SK-N-SH (cell line): Measurements from ENCODE around the gene ABHD8. TPM values are rescaled to one million over a fixed set of nuclear protein-coding genes. Genes with fewer than 3 reads are reported as not detected.
A peak's percentile ranks its signal among the peaks of the same experiment; 100 is the strongest.

ENCODE experiments used
- CTCF ChIA-PET: fragments of 300-600, 350-600 bp; formaldehyde crosslinking; extraction: SDS; loops from one replicate; lab custom pipeline; 2021; lab: Yijun Ruan, JAX
- POLR2A ChIA-PET: fragments of 350-600 bp; sonication (Branson Sonifier 250); formaldehyde crosslinking; extraction: SDS; loops from one replicate; lab custom pipeline; 2020; ENCODE audit warnings: antibody characterized with exemption, inconsistent platforms; lab: Yijun Ruan, JAX
- DNase-seq: peaks from one replicate; pipeline ENCODE4 v3.0.0; 2012
- H2AFZ ChIP-seq: fragments of 200-600 bp; sonication (generic); 2 replicates; pipeline ENCODE4 v1.8.1; 2016; ENCODE audit warnings: antibody characterized with exemption, mild to moderate bottlenecking, low read depth
- H3F3A ChIP-seq: fragments of 200-600 bp; sonication (generic); replicated peaks from 2 replicates; pipeline ENCODE3; 2016; ENCODE audit warnings: antibody characterized with exemption, mild to moderate bottlenecking; ENCODE audit not compliant: insufficient read depth
- H3K27ac ChIP-seq, 2 experiments: fragments of 200-500 bp in 1 of 2; fragments of 200-600 bp in 1 of 2; sonication (Bioruptor generic) in 1 of 2; sonication (generic), shearing (Covaris generic) in 1 of 2; 2 replicates each; pipeline versions ENCODE4 v1.5.1 to v1.6.1; 2014 to 2016; ENCODE audit warnings: low read depth in 2 of 2, inconsistent platforms in 1 of 2, low read length in 1 of 2, mild to moderate bottlenecking in 1 of 2, mixed read lengths in 1 of 2
- H3K27me3 ChIP-seq: fragments of 200-600 bp; sonication (generic), shearing (Covaris generic); 2 replicates; pipeline ENCODE4 v1.6.1; 2016; ENCODE audit warnings: mixed run types; ENCODE audit not compliant: insufficient read depth
- H3K36me3 ChIP-seq, 2 experiments: fragments of 200-500 bp in 1 of 2; fragments of 200-600 bp in 1 of 2; sonication (Bioruptor generic) in 1 of 2; sonication (generic) in 1 of 2; replicated peaks in 1 of 2; 2 replicates each; pipeline versions ENCODE3 to v1.5.1; 2014 to 2016; ENCODE audit warnings: low read length in 1 of 2, mild to moderate bottlenecking in 1 of 2; ENCODE audit not compliant: insufficient read depth in 2 of 2, control insufficient read depth in 1 of 2
- H3K4me1 ChIP-seq, 2 experiments: fragments of 200-500 bp in 1 of 2; fragments of 200-600 bp in 1 of 2; sonication (Bioruptor generic) in 1 of 2; sonication (generic), shearing (Covaris generic) in 1 of 2; 2 replicates each; pipeline versions ENCODE4 v1.5.1 to v1.6.1; 2014 to 2016; ENCODE audit warnings: low read depth in 1 of 2, low read length in 1 of 2, mixed run types in 1 of 2; ENCODE audit not compliant: insufficient read depth in 2 of 2, control insufficient read depth in 1 of 2
- H3K4me2 ChIP-seq: fragments of 200-600 bp; sonication (generic), shearing (Covaris generic); 2 replicates; pipeline ENCODE4 v1.6.1; 2017; ENCODE audit warnings: mixed run types
- H3K4me3 ChIP-seq, 2 experiments: fragments of 200-500 bp in 1 of 2; fragments of 200-600 bp in 1 of 2; sonication (Bioruptor generic) in 1 of 2; sonication (generic), shearing (Covaris generic) in 1 of 2; 2 replicates each; pipeline versions ENCODE4 v1.5.1 to v1.8.1; 2014 to 2016; ENCODE audit warnings: low read depth in 2 of 2, inconsistent platforms in 1 of 2, low read length in 1 of 2, mild to moderate bottlenecking in 1 of 2, mixed read lengths in 1 of 2, moderate library complexity in 1 of 2
- H3K79me2 ChIP-seq: fragments of 200-600 bp; sonication (generic); 2 replicates; pipeline ENCODE4 v1.8.1; 2017; ENCODE audit warnings: mild to moderate bottlenecking; ENCODE audit not compliant: insufficient read depth
- H3K9ac ChIP-seq: fragments of 200-600 bp; sonication (generic); 2 replicates; pipeline ENCODE4 v1.6.1; 2017; ENCODE audit warnings: mixed run types
- H3K9me2 ChIP-seq: fragments of 200-600 bp; sonication (generic); 2 replicates; pipeline ENCODE4 v1.6.1; 2017; ENCODE audit warnings: mixed run types
- H3K9me3 ChIP-seq: fragments of 200-600 bp; sonication (generic); 2 replicates; pipeline ENCODE4 v1.6.1; 2017; ENCODE audit warnings: mixed run types, mild to moderate bottlenecking, moderate library complexity
- H4K20me1 ChIP-seq: fragments of 200-600 bp; sonication (generic); 2 replicates; pipeline ENCODE4 v1.6.1; 2017; ENCODE audit warnings: mild to moderate bottlenecking, mixed run types; ENCODE audit not compliant: insufficient read depth
- ELF1 ChIP-seq: IDR thresholded peaks from 2 replicates; pipeline ENCODE4 v1.4.0; 2012
- EP300 ChIP-seq, 2 experiments: IDR thresholded peaks; 2 replicates each; pipeline versions ENCODE4 v1.4.0 to v1.6.1; 2012; ENCODE audit warnings: borderline replicate concordance in 1 of 2, low read depth in 1 of 2, low read length in 1 of 2
- EZH2phosphoT487 ChIP-seq: fragments of 200-600 bp; sonication (generic); IDR thresholded peaks from 2 replicates; pipeline ENCODE4 v1.6.1; 2017; ENCODE audit warnings: low read depth, mixed run types, mild to moderate bottlenecking, antibody characterized with exemption, moderate library complexity, borderline replicate concordance
- GATA2 ChIP-seq: sonication (generic); formaldehyde crosslinking; IDR thresholded peaks from 2 replicates; pipeline ENCODE4 v1.5.0; 2020; ENCODE audit warnings: mild to moderate bottlenecking, missing genetic modification reagents
- NRF1 ChIP-seq: IDR thresholded peaks from 2 replicates; pipeline ENCODE4 v1.6.1; 2012; ENCODE audit warnings: low read depth, mild to moderate bottlenecking, low read length
- PBX3 ChIP-seq: IDR thresholded peaks from 2 replicates; pipeline ENCODE4; 2012
- POLR2AphosphoS5 ChIP-seq: IDR thresholded peaks from 2 replicates; pipeline ENCODE4 v1.6.1; 2012; ENCODE audit warnings: low read depth, low read length
- RCOR1 ChIP-seq: fragments of 150-350 bp; IDR thresholded peaks from 2 replicates; pipeline ENCODE4 v1.6.1; 2017; ENCODE audit warnings: antibody characterized with exemption, low read length
- RXRA ChIP-seq: IDR thresholded peaks from 2 replicates; pipeline ENCODE4 v1.4.0; 2012; ENCODE audit warnings: low read depth, mild to moderate bottlenecking, borderline replicate concordance
- TAF1 ChIP-seq: IDR thresholded peaks from 2 replicates; pipeline ENCODE4 v1.6.1; 2012; ENCODE audit warnings: low read depth, mild to moderate bottlenecking, low read length, moderate library complexity, borderline replicate concordance
- TCF12 ChIP-seq: IDR thresholded peaks from 2 replicates; pipeline ENCODE4 v1.4.0; 2012
- WGBS: methylation state at CpG from one replicate; pipeline ENCODE4 v1.1.6; 2017; ENCODE audit warnings: low lambda C conversion rate; 5-methylcytosine and 5-hydroxymethylcytosine counted together
- polyA plus RNA-seq, 3 experiments: library from polyadenylated mRNA; depleted of rRNA; stranded (reverse); fragments of >200 nt; gene quantifications; 2 replicates each; pipeline ENCODE4 v1.2.3, GENCODE V29; 2012
- TF ChIP-seq, protein P1 (sequence below): fragments of 200-600 bp; sonication (generic); IDR thresholded peaks from 2 replicates; pipeline ENCODE4 v1.6.1; 2017; ENCODE audit warnings: antibody characterized with exemption, mild to moderate bottlenecking, moderate library complexity
- TF ChIP-seq, protein P2 (sequence below): fragments of 150-350 bp; IDR thresholded peaks from 2 replicates; pipeline ENCODE4 v1.6.1; 2016; ENCODE audit warnings: mild to moderate bottlenecking, low read depth, low read length
- TF ChIP-seq, protein P3 (sequence below): IDR thresholded peaks from 2 replicates; pipeline ENCODE4 v1.6.1; 2012; ENCODE audit warnings: mild to moderate bottlenecking, low read depth, low read length, moderate library complexity

Gene ABHD8
- polyA plus RNA-seq, 1 of the 3 experiments (the other 2 are of a cell fraction): 11.1 TPM

DNA sequence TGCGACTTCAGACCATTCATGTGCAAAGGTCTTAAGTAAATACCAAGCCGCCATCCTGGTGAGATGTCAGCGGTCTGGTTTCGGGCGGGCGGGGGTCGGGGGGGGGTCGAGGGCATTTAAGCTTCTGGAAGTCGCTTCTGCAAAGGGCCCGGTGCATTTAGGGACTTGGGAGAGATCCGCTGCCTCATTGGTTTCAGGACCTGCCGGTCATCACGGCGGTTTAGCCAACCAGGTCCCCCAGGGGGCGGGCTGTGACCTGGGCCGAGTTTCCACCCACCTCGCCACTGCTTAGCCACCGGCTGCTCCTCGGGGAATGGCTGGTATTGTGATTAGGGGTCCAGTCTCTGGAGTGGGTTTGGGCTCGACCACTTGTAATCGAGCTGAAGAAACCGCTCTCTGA is 13.7 kb downstream of the ABHD8 start:
- Histone ChIP-seq H3K27me3 (no peaks in the 10 kb centered on the region), H3K79me2 (no peaks in the 10 kb centered on the region), H3K36me3 (no peaks in the 10 kb centered on the region), H3K4me2 (no peak overlapping the region), H3K9ac (no peak overlapping the region), H2AFZ (no peak overlapping the region), H3K4me1 (peaks cover 0 to 8% of the 10 kb centered on the region in 2 experiments; a peak in 1 of 4 replicates), H3K9me2 (no peaks in the 10 kb centered on the region), H4K20me1 (no peaks in the 10 kb centered on the region), H3K4me3 (no peak overlapping the region), H3F3A (peaks cover 14% of the 10 kb centered on the region), H3K27ac (no peak overlapping the region), H3K9me3 (no peaks in the 10 kb centered on the region)
- ChIA-PET CTCF (interaction anchor here (0.6 to 2.1 kb wide), 5 partner anchors 14 to 374 kb away, joined by 3 to 10 read pairs (median 3); partner anchors contain the start of genes ABHD8 and MRPL34), POLR2A (no interaction called here)
- peak; percentile 96 for DNase-seq
- TF ChIP-seq, protein P1, sequence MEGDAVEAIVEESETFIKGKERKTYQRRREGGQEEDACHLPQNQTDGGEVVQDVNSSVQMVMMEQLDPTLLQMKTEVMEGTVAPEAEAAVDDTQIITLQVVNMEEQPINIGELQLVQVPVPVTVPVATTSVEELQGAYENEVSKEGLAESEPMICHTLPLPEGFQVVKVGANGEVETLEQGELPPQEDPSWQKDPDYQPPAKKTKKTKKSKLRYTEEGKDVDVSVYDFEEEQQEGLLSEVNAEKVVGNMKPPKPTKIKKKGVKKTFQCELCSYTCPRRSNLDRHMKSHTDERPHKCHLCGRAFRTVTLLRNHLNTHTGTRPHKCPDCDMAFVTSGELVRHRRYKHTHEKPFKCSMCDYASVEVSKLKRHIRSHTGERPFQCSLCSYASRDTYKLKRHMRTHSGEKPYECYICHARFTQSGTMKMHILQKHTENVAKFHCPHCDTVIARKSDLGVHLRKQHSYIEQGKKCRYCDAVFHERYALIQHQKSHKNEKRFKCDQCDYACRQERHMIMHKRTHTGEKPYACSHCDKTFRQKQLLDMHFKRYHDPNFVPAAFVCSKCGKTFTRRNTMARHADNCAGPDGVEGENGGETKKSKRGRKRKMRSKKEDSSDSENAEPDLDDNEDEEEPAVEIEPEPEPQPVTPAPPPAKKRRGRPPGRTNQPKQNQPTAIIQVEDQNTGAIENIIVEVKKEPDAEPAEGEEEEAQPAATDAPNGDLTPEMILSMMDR: no peak
- TF ChIP-seq GATA2 (CRISPR knock-in tag): no peak
- TF ChIP-seq, protein P2, sequence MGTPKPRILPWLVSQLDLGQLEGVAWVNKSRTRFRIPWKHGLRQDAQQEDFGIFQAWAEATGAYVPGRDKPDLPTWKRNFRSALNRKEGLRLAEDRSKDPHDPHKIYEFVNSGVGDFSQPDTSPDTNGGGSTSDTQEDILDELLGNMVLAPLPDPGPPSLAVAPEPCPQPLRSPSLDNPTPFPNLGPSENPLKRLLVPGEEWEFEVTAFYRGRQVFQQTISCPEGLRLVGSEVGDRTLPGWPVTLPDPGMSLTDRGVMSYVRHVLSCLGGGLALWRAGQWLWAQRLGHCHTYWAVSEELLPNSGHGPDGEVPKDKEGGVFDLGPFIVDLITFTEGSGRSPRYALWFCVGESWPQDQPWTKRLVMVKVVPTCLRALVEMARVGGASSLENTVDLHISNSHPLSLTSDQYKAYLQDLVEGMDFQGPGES: peak; percentile 47; the same call in 1 of the 2 replicates
- peak; percentile 98 for TF ChIP-seq PBX3
- 24% methylated on average over 17 of the region's 22 CpGs for WGBS

DNA sequence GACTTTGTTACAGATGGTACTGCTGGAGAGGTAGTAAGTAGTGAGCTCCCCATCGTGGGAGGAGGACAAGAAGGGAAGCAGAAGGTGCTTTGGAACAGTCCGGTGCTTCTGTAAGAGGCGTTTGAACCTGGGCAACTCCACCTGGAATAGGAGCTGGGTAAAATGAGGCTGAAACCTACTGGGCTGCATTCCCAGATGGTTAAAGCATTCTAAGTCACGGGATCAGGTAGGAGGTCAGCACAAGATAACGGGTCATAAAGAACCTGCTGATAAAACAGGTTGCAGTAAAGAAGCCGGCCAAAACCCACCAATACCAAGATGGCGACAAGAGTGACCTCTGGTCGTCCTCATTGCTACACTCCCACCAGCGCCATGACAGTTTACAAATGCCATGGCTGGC is 16.5 kb downstream of the ABHD8 start:
- Histone ChIP-seq H3F3A (peaks cover 7% of the 10 kb centered on the region), H2AFZ (no peak overlapping the region), H3K79me2 (no peaks in the 10 kb centered on the region), H3K4me1 (peaks cover 0 to 5% of the 10 kb centered on the region in 2 experiments; a peak in 1 of 4 replicates), H3K9me3 (no peaks in the 10 kb centered on the region), H4K20me1 (no peaks in the 10 kb centered on the region), H3K4me2 (no peak overlapping the region), H3K27ac (no peak overlapping the region), H3K36me3 (no peaks in the 10 kb centered on the region), H3K27me3 (no peaks in the 10 kb centered on the region), H3K9me2 (no peaks in the 10 kb centered on the region), H3K9ac (no peak overlapping the region), H3K4me3 (no peak overlapping the region)
- ChIA-PET CTCF (interaction anchor here (0.6 kb wide), 1 partner anchor 34 kb away, joined by 3 read pairs; no protein-coding TSS in a partner anchor), POLR2A (no interaction called here)
- TF ChIP-seq, protein P3, sequence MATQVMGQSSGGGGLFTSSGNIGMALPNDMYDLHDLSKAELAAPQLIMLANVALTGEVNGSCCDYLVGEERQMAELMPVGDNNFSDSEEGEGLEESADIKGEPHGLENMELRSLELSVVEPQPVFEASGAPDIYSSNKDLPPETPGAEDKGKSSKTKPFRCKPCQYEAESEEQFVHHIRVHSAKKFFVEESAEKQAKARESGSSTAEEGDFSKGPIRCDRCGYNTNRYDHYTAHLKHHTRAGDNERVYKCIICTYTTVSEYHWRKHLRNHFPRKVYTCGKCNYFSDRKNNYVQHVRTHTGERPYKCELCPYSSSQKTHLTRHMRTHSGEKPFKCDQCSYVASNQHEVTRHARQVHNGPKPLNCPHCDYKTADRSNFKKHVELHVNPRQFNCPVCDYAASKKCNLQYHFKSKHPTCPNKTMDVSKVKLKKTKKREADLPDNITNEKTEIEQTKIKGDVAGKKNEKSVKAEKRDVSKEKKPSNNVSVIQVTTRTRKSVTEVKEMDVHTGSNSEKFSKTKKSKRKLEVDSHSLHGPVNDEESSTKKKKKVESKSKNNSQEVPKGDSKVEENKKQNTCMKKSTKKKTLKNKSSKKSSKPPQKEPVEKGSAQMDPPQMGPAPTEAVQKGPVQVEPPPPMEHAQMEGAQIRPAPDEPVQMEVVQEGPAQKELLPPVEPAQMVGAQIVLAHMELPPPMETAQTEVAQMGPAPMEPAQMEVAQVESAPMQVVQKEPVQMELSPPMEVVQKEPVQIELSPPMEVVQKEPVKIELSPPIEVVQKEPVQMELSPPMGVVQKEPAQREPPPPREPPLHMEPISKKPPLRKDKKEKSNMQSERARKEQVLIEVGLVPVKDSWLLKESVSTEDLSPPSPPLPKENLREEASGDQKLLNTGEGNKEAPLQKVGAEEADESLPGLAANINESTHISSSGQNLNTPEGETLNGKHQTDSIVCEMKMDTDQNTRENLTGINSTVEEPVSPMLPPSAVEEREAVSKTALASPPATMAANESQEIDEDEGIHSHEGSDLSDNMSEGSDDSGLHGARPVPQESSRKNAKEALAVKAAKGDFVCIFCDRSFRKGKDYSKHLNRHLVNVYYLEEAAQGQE: no peak
- TF ChIP-seq NRF1 (no peak), RCOR1 (no peak), TCF12 (no peak), POLR2AphosphoS5 (no peak), ELF1 (no peak), EP300 (IDR thresholded peaks at IDR 0.05; ENCODE audit: borderline replicate concordance in 1 of 2, low read depth in 1 of 2, low read length in 1 of 2) (no peak), PBX3 (no peak), TAF1 (no peak), EZH2phosphoT487 (no peak), RXRA (no peak)
- TF ChIP-seq, protein P2: no peak
- 100% methylated on average over 9 of the region's 9 CpGs for WGBS
- no peak for DNase-seq
